KMS-11 (cell line): ENCODE results near the gene NANOS3.

ENCODE experiments used
- H2AFZ ChIP-seq: fragments of 200-600 bp; sonication (generic); 2 replicates; pipeline ENCODE4 v1.6.1; 2016; ENCODE audit warnings: antibody characterized with exemption, mixed run types, low read depth
- H3K27ac ChIP-seq: fragments of 200-600 bp; sonication (generic); 2 replicates; pipeline ENCODE4 v1.6.1; 2016; ENCODE audit warnings: mild to moderate bottlenecking, mixed run types
- H3K27me3 ChIP-seq: fragments of 200-600 bp; sonication (generic); 2 replicates; pipeline ENCODE4 v1.6.1; 2017; ENCODE audit warnings: mild to moderate bottlenecking, low read depth, mixed run types, moderate library complexity; ENCODE audit not compliant: insufficient read depth
- H3K36me3 ChIP-seq: fragments of 200-600 bp; sonication (generic); 2 replicates; pipeline ENCODE4 v1.6.1; 2017; ENCODE audit warnings: mild to moderate bottlenecking, mixed run types; ENCODE audit not compliant: insufficient read depth
- H3K4me1 ChIP-seq: fragments of 200-600 bp; sonication (generic); 2 replicates; pipeline ENCODE4 v1.6.1; 2016; ENCODE audit warnings: mild to moderate bottlenecking, low read depth, mixed run types; ENCODE audit not compliant: poor library complexity, severe bottlenecking
- H3K4me2 ChIP-seq: fragments of 200-600 bp; sonication (generic); 2 replicates; pipeline ENCODE4 v1.7.0; 2016; ENCODE audit warnings: mild to moderate bottlenecking, mixed run types
- H3K4me3 ChIP-seq: fragments of 200-600 bp; sonication (generic); IDR thresholded peaks from 2 replicates; pipeline ENCODE4 v1.6.1; 2017; ENCODE audit warnings: low read depth, low read length, mixed read lengths; ENCODE audit not compliant: insufficient read depth
- H3K79me2 ChIP-seq: fragments of 200-600 bp; sonication (generic); 2 replicates; pipeline ENCODE4 v1.6.1; 2016; ENCODE audit warnings: low read depth, mixed run types; ENCODE audit not compliant: insufficient read depth
- H3K9ac ChIP-seq: fragments of 200-600 bp; sonication (generic); 2 replicates; pipeline ENCODE4 v1.6.1; 2016; ENCODE audit warnings: mild to moderate bottlenecking, mixed run types
- H4K20me1 ChIP-seq: fragments of 200-600 bp; sonication (generic); 2 replicates; pipeline ENCODE4 v1.6.1; 2016; ENCODE audit warnings: mild to moderate bottlenecking, mixed run types; ENCODE audit not compliant: insufficient read depth
- CTCF ChIP-seq: fragments of 200-600 bp; sonication (generic); conservative IDR thresholded peaks from 2 replicates; pipeline ENCODE4 v1.6.1; 2017; ENCODE audit warnings: low read depth, mild to moderate bottlenecking, antibody characterized with exemption, low read length, moderate library complexity, mixed read lengths

NANOS3 gene

GRCh38 chr19:13906910-13907309, 30.0 kb downstream of the NANOS3 start:
- Histone ChIP-seq H3K27ac (no peak overlapping the region), H3K36me3 (no peaks in the 10 kb centered on the region)

GRCh38 chr19:13908674-13909073, 31.7 kb downstream of the NANOS3 start:
- Histone ChIP-seq H3K4me1 (peaks cover 7% of the 10 kb centered on the region), H3K9ac (no peak overlapping the region), H3K36me3 (no peaks in the 10 kb centered on the region), H3K4me2 (no peak overlapping the region), H3K79me2 (no peaks in the 10 kb centered on the region), H2AFZ (no peak overlapping the region), H4K20me1 (no peaks in the 10 kb centered on the region), H3K27me3 (no peaks in the 10 kb centered on the region), H3K4me3 (no peak overlapping the region), H3K27ac (no peak overlapping the region)
- TF ChIP-seq CTCF = no peak

More at GRCh38 chr19:13906910-13907309, 30.0 kb downstream of the NANOS3 start:
- 0 out of 2 replicates have a peak overlapping the region, but pooled peaks have one; percentile 62 for H2AFZ ChIP-seq
- H3K4me1 ChIP-seq = peaks cover 7% of the 10 kb centered on the region
- no peaks in the 10 kb centered on the region for H4K20me1 ChIP-seq
- no peaks in the 10 kb centered on the region for H3K27me3 ChIP-seq
- peak overlapping the region; percentile 59 for H3K4me2 ChIP-seq
- TF ChIP-seq CTCF = no peak
- H3K9ac ChIP-seq = peak overlapping the region; percentile 67; the same call in 1 of the 2 replicates
- no peak overlapping the region for H3K4me3 ChIP-seq
- no peaks in the 10 kb centered on the region for H3K79me2 ChIP-seq

GRCh38 chr19:13909430-13909829, 32.5 kb downstream of the NANOS3 start:
- H3K79me2 ChIP-seq = no peaks in the 10 kb centered on the region
- H3K4me1 ChIP-seq = peaks cover 7% of the 10 kb centered on the region

GRCh38 chr19:13913352-13913751, 36.4 kb downstream of the NANOS3 start:
- H4K20me1 ChIP-seq = no peaks in the 10 kb centered on the region
- no peaks in the 10 kb centered on the region for H3K79me2 ChIP-seq
- no peaks in the 10 kb centered on the region for H3K27me3 ChIP-seq
- no peak overlapping the region for H3K4me3 ChIP-seq
- no peak overlapping the region for H3K9ac ChIP-seq
- H3K4me2 ChIP-seq = no peak overlapping the region
- no peak overlapping the region for H2AFZ ChIP-seq
- no peak for TF ChIP-seq CTCF
- H3K4me1 ChIP-seq = no peaks in the 10 kb centered on the region
- H3K27ac ChIP-seq = no peak overlapping the region
- H3K36me3 ChIP-seq = no peaks in the 10 kb centered on the region

More at GRCh38 chr19:13909430-13909829, 32.5 kb downstream of the NANOS3 start:
- Histone ChIP-seq H3K36me3 (no peaks in the 10 kb centered on the region), H3K4me2 (no peak overlapping the region), H3K9ac (no peak overlapping the region), H3K4me3 (no peak overlapping the region), H3K27me3 (no peaks in the 10 kb centered on the region), H3K27ac (no peak overlapping the region), H2AFZ (no peak overlapping the region), H4K20me1 (no peaks in the 10 kb centered on the region)
- TF ChIP-seq CTCF = no peak

GRCh38 chr19:13914777-13915176, 37.8 kb downstream of the NANOS3 start:
- Histone ChIP-seq H3K36me3 (no peaks in the 10 kb centered on the region), H3K27ac (no peak overlapping the region), H3K4me2 (no peak overlapping the region), H3K4me3 (no peak overlapping the region), H3K27me3 (no peaks in the 10 kb centered on the region), H3K9ac (no peak overlapping the region), H4K20me1 (no peaks in the 10 kb centered on the region), H2AFZ (no peak overlapping the region), H3K4me1 (no peaks in the 10 kb centered on the region), H3K79me2 (no peaks in the 10 kb centered on the region)
- no peak for TF ChIP-seq CTCF
